K562 (cell line): ENCODE results near the gene SLC29A2. TPM values are rescaled to one million over a fixed set of nuclear protein-coding genes. Genes with fewer than 3 reads are reported as not detected.

Experiments
- ARNT ChIP-seq, 2 experiments: fragments of 450-650 bp; IDR thresholded peaks; 2 replicates each; pipeline ENCODE4 v1.6.1; 2016; ENCODE audit warnings: mild to moderate bottlenecking in 1 of 2
- ATF1 ChIP-seq, 2 experiments: fragments of 450-650 bp in 1 of 2; IDR thresholded peaks; 2 replicates each; pipeline ENCODE4 v1.6.1; 2016; ENCODE audit warnings: missing compliant biosample characterization in 1 of 2, missing genetic modification characterization in 1 of 2
- E2F6 ChIP-seq, 2 experiments: IDR thresholded peaks; 2 replicates each; pipeline ENCODE4 v1.6.1; 2011; ENCODE audit warnings: borderline replicate concordance in 1 of 2, control low read depth in 1 of 2, low read depth in 1 of 2, low read length in 1 of 2, mild to moderate bottlenecking in 1 of 2, mixed read lengths in 1 of 2, moderate library complexity in 1 of 2; ENCODE audit not compliant: insufficient read depth in 1 of 2, insufficient read length in 1 of 2, poor library complexity in 1 of 2, severe bottlenecking in 1 of 2; ENCODE audit errors: extremely low read depth in 1 of 2
- E4F1 ChIP-seq: fragments of 250-450 bp; sonication (Bioruptor Pico); IDR thresholded peaks from 2 replicates; pipeline ENCODE4 v1.5.0; 2021; ENCODE audit warnings: mild to moderate bottlenecking, borderline replicate concordance
- EHMT2 ChIP-seq: fragments of 450-650 bp; IDR thresholded peaks from 2 replicates; pipeline ENCODE4 v1.6.1; 2018; ENCODE audit warnings: antibody characterized with exemption
- FOXA1 ChIP-seq: fragments of 450-650 bp; IDR thresholded peaks from 2 replicates; pipeline ENCODE4 v1.6.1; 2016; ENCODE audit warnings: mild to moderate bottlenecking, borderline replicate concordance
- HES1 ChIP-seq: fragments of 450-650 bp; IDR thresholded peaks from 2 replicates; pipeline ENCODE4 v1.6.1; 2016; ENCODE audit warnings: low read depth, mild to moderate bottlenecking, moderate library complexity
- HINFP ChIP-seq: fragments of 450-650 bp; conservative IDR thresholded peaks from 2 replicates; pipeline ENCODE4 v1.6.1; 2016; ENCODE audit warnings: missing genetic modification characterization, low read depth, mild to moderate bottlenecking, control low read depth, missing compliant biosample characterization
- KAT7 ChIP-seq: sonication (generic); formaldehyde crosslinking; IDR thresholded peaks from 2 replicates; pipeline ENCODE4 v1.8.0; 2022; ENCODE audit warnings: missing genetic modification reagents, mild to moderate bottlenecking, borderline replicate concordance
- KLF1 ChIP-seq: fragments of 450-650 bp; IDR thresholded peaks from 2 replicates; pipeline ENCODE4 v1.6.1; 2016; ENCODE audit warnings: missing genetic modification characterization, missing compliant biosample characterization
- LCOR ChIP-seq: sonication (generic); formaldehyde crosslinking; IDR thresholded peaks from 2 replicates; pipeline ENCODE4 v1.8.0; 2022; ENCODE audit warnings: mild to moderate bottlenecking, missing genetic modification reagents
- MEIS2 ChIP-seq: fragments of 450-650 bp; IDR thresholded peaks from 2 replicates; pipeline ENCODE4 v1.6.1; 2014; ENCODE audit warnings: mild to moderate bottlenecking; ENCODE audit not compliant: partially characterized antibody
- NR2C1 ChIP-seq, 2 experiments: fragments of 450-650 bp; IDR thresholded peaks; 2 replicates each; pipeline ENCODE4 v1.6.1; 2017; ENCODE audit warnings: mild to moderate bottlenecking in 2 of 2, antibody characterized with exemption in 1 of 2, inconsistent platforms in 1 of 2, missing compliant biosample characterization in 1 of 2, missing genetic modification characterization in 1 of 2
- RCOR1 ChIP-seq, 2 experiments: IDR thresholded peaks; 2 replicates each; pipeline ENCODE4 v1.6.1; 2012; ENCODE audit warnings: low read depth in 2 of 2, low read length in 2 of 2, borderline replicate concordance in 1 of 2, improper control_type of control experiment in 1 of 2
- RUNX1 ChIP-seq: sonication (generic); IDR thresholded peaks from 2 replicates; pipeline ENCODE4 v1.6.1; 2016; ENCODE audit warnings: antibody characterized with exemption, low read depth
- SMC3 ChIP-seq: conservative IDR thresholded peaks from 2 replicates; pipeline ENCODE4 v1.6.1; 2011; ENCODE audit warnings: low read depth, low read length, improper control_type of control experiment; ENCODE audit not compliant: insufficient read depth
- SP1 ChIP-seq: sonication (generic); formaldehyde crosslinking; IDR thresholded peaks from 2 replicates; pipeline ENCODE4 v1.8.1; 2022; ENCODE audit warnings: mild to moderate bottlenecking, missing genetic modification reagents
- USF2 ChIP-seq: sonication (generic); formaldehyde crosslinking; IDR thresholded peaks from 2 replicates; pipeline ENCODE4 v1.5.0; 2020; ENCODE audit warnings: missing genetic modification reagents
- ZKSCAN1 ChIP-seq: fragments of 150-350 bp; IDR thresholded peaks from 2 replicates; pipeline ENCODE4 v1.6.1; 2016; ENCODE audit warnings: low read depth, low read length
- ZNF3 ChIP-seq: fragments of 250-450 bp; sonication (Bioruptor Pico); IDR thresholded peaks from 2 replicates; pipeline ENCODE4 v1.5.0; 2021; ENCODE audit warnings: mild to moderate bottlenecking, moderate library complexity
- polyA plus RNA-seq, 8 experiments: library from polyadenylated mRNA; depleted of rRNA in 4 of 8; stranded (reverse) in 5 of 8; unstranded in 3 of 8; fragments of >200 nt; fragmentation: Nextera tagmentation in 2 of 8; fragmentation: Illumina TruSeq in 1 of 8; extraction: Ambion mirVana in 2 of 8; extraction: Trizol in 1 of 8; gene quantifications; 2 replicates each; pipeline versions ENCODE4 v1.2.1 to v1.2.3, GENCODE V29; 2011 to 2014; ENCODE audit warnings: inconsistent platforms in 1 of 8, missing spikeins in 1 of 8
- total RNA-seq, 7 experiments: library from RNA; depleted of rRNA in 6 of 7; stranded (reverse); fragments of >200 nt in 6 of 7; fragmentation: Illumina TruSeq in 2 of 7; extraction: Trizol in 2 of 7; gene quantifications; 2 replicates each; pipeline versions ENCODE4 v1.2.1 to v1.2.3, GENCODE V29; 2011 to 2021; ENCODE audit warnings: low replicate concordance in 1 of 7

The SLC29A2 gene
- total and polyA plus RNA-seq, 9 of the 15 experiments (the other 6 are each of a cell fraction or from before 2014, with no cell fraction given): 2.4 to 48.6 (median 14.2) TPM

GRCh38 chr11:66328302-66329144, 43.0 kb downstream of the SLC29A2 start (continued):
- no peak for TF ChIP-seq HES1
- TF ChIP-seq NR2C1 (IDR thresholded peaks at IDR 0.05): no peak
- TF ChIP-seq NR2C1 (tag; IDR thresholded peaks at IDR 0.05): 0 out of 2 replicates have a peak, but pooled peaks have one; percentile 24
- peak; percentile 85 for TF ChIP-seq USF2 (CRISPR knock-in tag)
- no peak for TF ChIP-seq ARNT (IDR thresholded peaks at IDR 0.05)
- peak; percentile 89 for TF ChIP-seq SP1 (CRISPR knock-in tag)
- peak; percentile 87 to 88 for TF ChIP-seq E2F6 (IDR thresholded peaks at IDR 0.05; ENCODE audit: borderline replicate concordance in 1 of 2, extremely low read depth in 1 of 2, insufficient read depth in 1 of 2, insufficient read length in 1 of 2, low read depth in 1 of 2, low read length in 1 of 2, poor library complexity in 1 of 2, severe bottlenecking in 1 of 2)
- no peak for TF ChIP-seq RUNX1
- TF ChIP-seq ZKSCAN1: no peak
- peak in 1 of 2 experiments; percentile 67; a peak in 1 of 4 replicates for TF ChIP-seq RCOR1 (IDR thresholded peaks at IDR 0.05; ENCODE audit: borderline replicate concordance in 1 of 2, low read depth in 2 of 2, low read length in 2 of 2)
- TF ChIP-seq ATF1 (CRISPR knock-in tag; IDR thresholded peaks at IDR 0.05): no peak
- TF ChIP-seq ATF1 (tag; IDR thresholded peaks at IDR 0.05): peak; percentile 45
- peak; percentile 48; the same call in 1 of the 2 replicates for TF ChIP-seq KAT7
- TF ChIP-seq SMC3: peak; percentile 93
- no peak for TF ChIP-seq E4F1 (CRISPR knock-in tag)
- TF ChIP-seq EHMT2: no peak
- TF ChIP-seq HINFP (tag): peak; percentile 82
- TF ChIP-seq LCOR (CRISPR knock-in tag): 0 out of 2 replicates have a peak, but pooled peaks have one; percentile 49
- TF ChIP-seq KLF1 (tag): no peak
- TF ChIP-seq ZNF3 (CRISPR knock-in tag): no peak
- TF ChIP-seq FOXA1: no peak
- TF ChIP-seq MEIS2: no peak
